HepG2 (cell line): ENCODE measurements around the gene ARSB. TPM values are rescaled to one million over a fixed set of nuclear protein-coding genes. Genes with fewer than 3 reads are reported as not detected.

Experiments
- ATAC-seq: fragments of 200-7000 bp; cut with Tn5 transposase; 3 replicates; pipeline ENCODE4 v1.9.1; 2020; ENCODE audit warnings: mild to moderate bottlenecking, moderate library complexity
- BruUV-seq: library from RNA; stranded (reverse); fragments of 400-500 nt; replicated peaks from 2 replicates; lab custom pipeline; 2021; lab: Mats Ljungman, UMichigan
- CTCF ChIA-PET: fragments of 300-600 bp; formaldehyde crosslinking; extraction: SDS; loops from one replicate; lab custom pipeline; 2021; ENCODE audit warnings: low total read pairs, inconsistent platforms, low intra/inter-chr PET ratio; lab: Yijun Ruan, JAX
- POLR2A ChIA-PET: fragments of 350-600 bp; sonication (Branson Sonifier 250); formaldehyde crosslinking; loops from one replicate; lab custom pipeline; 2020; ENCODE audit warnings: antibody characterized with exemption, inconsistent platforms; lab: Yijun Ruan, JAX
- DNase-seq: peaks from one replicate; pipeline ENCODE4 v3.0.0-alpha.2; 2015; ENCODE audit warnings: low spot score
- FAIRE-seq: peaks from 3 replicates; lab custom pipeline; 2011; peaks lifted over from hg19 to GRCh38; lab: Jason Lieb, UNC
- H2AFZ ChIP-seq: one replicate; pipeline ENCODE4 v1.6.1; 2011; ENCODE audit warnings: low read length, inconsistent platforms
- H3K27ac ChIP-seq: fragments of 300-600 bp; 3 replicates; pipeline ENCODE4 v1.8.0; 2011; ENCODE audit warnings: mixed run types, mild to moderate bottlenecking, mixed read lengths, low read length, inconsistent platforms; ENCODE audit not compliant: insufficient read depth; ENCODE audit errors: extremely low read length
- H3K27me3 ChIP-seq, 2 experiments: fragments of 200-600 bp in 1 of 2; 2 replicates in 1 of 2; 3 replicates in 1 of 2; pipeline versions ENCODE4 v1.6.0 to v1.8.0; 2011; ENCODE audit warnings: low read length in 2 of 2, mild to moderate bottlenecking in 2 of 2, moderate library complexity in 2 of 2, inconsistent platforms in 1 of 2; ENCODE audit not compliant: insufficient read depth in 2 of 2, control insufficient read depth in 1 of 2
- H3K36me3 ChIP-seq, 2 experiments: fragments of 200-600 bp in 1 of 2; replicated peaks in 1 of 2; 2 replicates in 1 of 2; 3 replicates in 1 of 2; pipeline versions ENCODE4 v1.5.1 to v1.8.0; 2011; ENCODE audit warnings: low read length in 2 of 2, inconsistent platforms in 1 of 2; ENCODE audit not compliant: insufficient read depth in 2 of 2, control insufficient read depth in 1 of 2
- H3K4me1 ChIP-seq: 2 replicates; pipeline ENCODE4 v1.5.1; 2012; ENCODE audit warnings: low read length, inconsistent platforms; ENCODE audit not compliant: insufficient read depth
- H3K4me2 ChIP-seq: 2 replicates; pipeline ENCODE4 v1.6.0; 2011; ENCODE audit warnings: low read depth, low read length, inconsistent platforms
- H3K4me3 ChIP-seq, 3 experiments: fragments of 200-600 bp in 1 of 3; sonication (generic), shearing (Covaris generic) in 1 of 3; replicated peaks in 1 of 3; 2 replicates each; pipeline ENCODE4 v1.5.1; 2011 to 2016; ENCODE audit warnings: low read length in 3 of 3, inconsistent platforms in 2 of 3, low read depth in 2 of 3, mild to moderate bottlenecking in 2 of 3, control low read depth in 1 of 3, mixed read lengths in 1 of 3; ENCODE audit not compliant: insufficient read depth in 1 of 3
- H3K79me2 ChIP-seq: one replicate; pipeline ENCODE4 v1.6.1; 2011; ENCODE audit warnings: low read length, inconsistent platforms; ENCODE audit not compliant: insufficient read depth
- H3K9ac ChIP-seq: 2 replicates; pipeline ENCODE4 v1.6.0; 2011; ENCODE audit warnings: mild to moderate bottlenecking, low read depth, low read length, inconsistent platforms; ENCODE audit not compliant: insufficient read depth
- H3K9me3 ChIP-seq: 2 replicates; pipeline ENCODE4 v1.5.1; 2012; ENCODE audit warnings: mild to moderate bottlenecking, low read length
- H4K20me1 ChIP-seq: 2 replicates; pipeline ENCODE4 v1.6.0; 2011; ENCODE audit warnings: inconsistent platforms, mild to moderate bottlenecking, low read length, moderate library complexity; ENCODE audit not compliant: insufficient read depth
- ATF1 ChIP-seq: IDR thresholded peaks from 2 replicates; pipeline ENCODE4 v1.6.1; 2016; ENCODE audit warnings: mild to moderate bottlenecking, control low read depth
- ERF ChIP-seq: IDR thresholded peaks from 2 replicates; pipeline ENCODE4 v1.6.1; 2018; ENCODE audit warnings: missing biosample characterization, missing genetic modification reagents
- HBP1 ChIP-seq: IDR thresholded peaks from 2 replicates; pipeline ENCODE4 v1.6.1; 2016; ENCODE audit warnings: low read depth, control low read depth
- PBX2 ChIP-seq: IDR thresholded peaks from 2 replicates; pipeline ENCODE4 v1.6.1; 2016; ENCODE audit warnings: control low read depth
- RBM22 ChIP-seq: fragments of 200-400 bp; formaldehyde crosslinking; optimal IDR thresholded peaks from 2 replicates; pipeline ENCODE3; 2017; ENCODE audit warnings: mild to moderate bottlenecking, low read length, moderate library complexity
- STAG1 ChIP-seq: sonication (generic); formaldehyde crosslinking; IDR thresholded peaks from 2 replicates; pipeline ENCODE4 v1.4.0; 2020; ENCODE audit warnings: missing genetic modification reagents
- ZNF776 ChIP-seq: sonication (generic); formaldehyde crosslinking; IDR thresholded peaks from 2 replicates; pipeline ENCODE4 v1.4.0; 2020; ENCODE audit warnings: mild to moderate bottlenecking, missing genetic modification reagents
- WGBS: methylation state at CpG from one replicate; pipeline ENCODE4 v1.1.6; 2017; ENCODE audit warnings: low lambda C conversion rate; 5-methylcytosine and 5-hydroxymethylcytosine counted together
- in situ Hi-C: cut with HindIII; loops from 2 replicates; pipeline ENCODE4 v1.10.0; 2017; ENCODE audit warnings: low pct_unique_long_range_greater_than_20kb; ENCODE audit not compliant: extremely low pct_ligation_motif_present
- intact Hi-C: fragments of 100-400 bp; cut with micrococcal nuclease; formaldehyde crosslinking; loops from one replicate; pipeline ENCODE4 v1.10.0; 2022; ENCODE audit not compliant: unreplicated experiment
- polyA plus RNA-seq, 8 experiments: library from polyadenylated mRNA; depleted of rRNA in 3 of 8; stranded (reverse) in 7 of 8; unstranded in 1 of 8; fragments of >200 nt; fragmentation: Illumina TruSeq in 4 of 8; extraction: Trizol in 4 of 8; gene quantifications; 2 replicates each; pipeline versions ENCODE4 v1.2.1 to v1.2.3, GENCODE V29; 2011 to 2016; ENCODE audit warnings: low read depth in 4 of 8, missing spikeins in 1 of 8, mixed read lengths in 1 of 8; ENCODE audit not compliant: insufficient read depth in 1 of 8
- total RNA-seq, 5 experiments: library from RNA; depleted of rRNA; stranded (reverse); fragments of >200 nt; fragmentation: Illumina TruSeq; extraction: Trizol; gene quantifications; 2 replicates each; pipeline ENCODE4 v1.2.3, GENCODE V29; 2016; ENCODE audit warnings: low read depth in 1 of 5

Gene ARSB
- total and polyA plus RNA-seq, 2 of the 13 experiments (the other 11 are each of a cell fraction or from before 2014, with no cell fraction given) = 52.6 to 66.4 TPM

DNA sequence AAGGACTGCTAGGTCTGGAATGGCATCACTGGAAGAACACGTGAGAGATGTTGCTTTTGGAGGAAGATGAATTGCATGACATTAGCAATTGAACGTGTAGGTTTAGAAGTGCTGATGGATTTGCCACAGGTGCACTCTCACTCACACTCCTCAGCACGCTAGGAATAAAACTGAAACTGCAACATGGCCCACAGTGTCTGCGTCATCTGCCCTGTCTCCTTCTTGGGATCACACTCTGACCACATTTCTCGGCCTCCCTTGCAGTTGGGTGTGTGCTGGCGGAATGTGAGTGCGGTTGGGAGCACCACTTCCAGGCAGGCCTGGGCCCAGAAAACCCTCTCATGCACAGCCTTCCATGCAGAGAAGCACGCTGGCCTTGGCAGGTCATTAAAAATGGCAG is 183.7 kb downstream of the ARSB start:
- H3K27ac ChIP-seq = no peak overlapping the region
- ChIA-PET POLR2A (no interaction called here), CTCF (no interaction called here)
- no peak overlapping the region for H3K4me2 ChIP-seq
- no peak for FAIRE-seq
- no peak for DNase-seq
- H3K27me3 ChIP-seq = no peaks in the 10 kb centered on the region
- peaks cover 9 to 19% of the 10 kb centered on the region in 2 experiments; a peak in 4 of 5 replicates for H3K36me3 ChIP-seq
- H2AFZ ChIP-seq = no peak overlapping the region
- H4K20me1 ChIP-seq = no peaks in the 10 kb centered on the region
- no peak overlapping the region for H3K9ac ChIP-seq
- peaks cover 2% of the 10 kb centered on the region for H3K4me1 ChIP-seq
- 98% methylated on average over 7 of the region's 8 CpGs for WGBS
- H3K9me3 ChIP-seq = no peaks in the 10 kb centered on the region
- no peak for TF ChIP-seq ERF (CRISPR knock-in tag)
- TF ChIP-seq RBM22 = peak; percentile 62
- no peak for TF ChIP-seq PBX2
- no peak overlapping the region for H3K4me3 ChIP-seq
- H3K79me2 ChIP-seq = no peaks in the 10 kb centered on the region
- intact Hi-C loops = no loop called here
- no peak for ATAC-seq
- BruUV-seq = no TSS peak
- in situ Hi-C loops = no loop called here

DNA sequence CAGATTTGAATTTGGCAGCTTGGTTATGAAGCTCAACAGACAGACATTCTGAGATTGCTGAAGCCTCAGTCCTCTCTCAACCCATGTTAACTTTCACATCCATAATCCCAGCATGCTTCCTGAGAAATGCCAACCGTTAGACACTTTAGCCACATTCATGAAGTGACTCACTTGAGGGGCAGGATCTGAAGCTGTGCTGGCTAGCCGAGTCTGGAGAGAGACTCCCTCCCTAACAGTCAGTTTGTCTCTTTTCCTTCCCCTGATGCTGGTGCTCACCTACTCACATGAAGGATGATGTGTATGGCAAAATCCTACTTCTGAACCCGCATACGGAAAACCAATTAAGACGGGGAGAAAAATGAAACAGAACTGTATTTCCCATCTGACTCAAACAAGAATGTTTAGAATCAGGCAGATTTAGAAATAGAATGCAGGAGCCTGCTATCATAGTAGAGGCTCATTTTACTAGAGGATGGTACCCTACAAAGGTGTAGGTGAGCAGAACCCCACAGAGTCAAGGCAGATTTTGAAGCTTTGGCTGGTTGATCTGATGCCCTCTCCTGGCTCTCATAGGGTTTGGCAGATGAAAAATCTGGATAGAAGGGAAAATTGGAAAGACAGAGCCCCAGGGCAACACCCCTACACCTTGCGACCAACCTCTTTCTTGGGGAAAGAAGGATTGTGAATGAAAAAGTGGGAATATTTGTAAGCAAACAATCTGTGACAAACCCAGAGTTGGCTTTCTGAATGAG is 185.7 kb downstream of the ARSB start:
- no peak for DNase-seq
- CTCF ChIA-PET = no interaction called here
- no peak for FAIRE-seq
- 97% methylated on average over 6 of the region's 6 CpGs for WGBS
- no peaks in the 10 kb centered on the region for H3K9me3 ChIP-seq
- no peaks in the 10 kb centered on the region for H3K27me3 ChIP-seq
- in situ Hi-C loops = no loop called here
- BruUV-seq = no TSS peak
- POLR2A ChIA-PET = no interaction called here
- no peak overlapping the region for H2AFZ ChIP-seq
- no peak for ATAC-seq
- H4K20me1 ChIP-seq = no peaks in the 10 kb centered on the region; the same call in 1 of the 2 replicates
- H3K36me3 ChIP-seq = peaks cover 5 to 14% of the 10 kb centered on the region in 2 experiments; a peak in 4 of 5 replicates
- H3K27ac ChIP-seq = no peak overlapping the region
- no peak overlapping the region for H3K4me2 ChIP-seq
- no peak for TF ChIP-seq ZNF776 (CRISPR knock-in tag)
- no peak for TF ChIP-seq ATF1 (CRISPR knock-in tag)
- no peak for TF ChIP-seq HBP1 (CRISPR knock-in tag)
- peak; percentile 30 for TF ChIP-seq STAG1 (CRISPR knock-in tag)
- H3K79me2 ChIP-seq = no peaks in the 10 kb centered on the region
- peaks cover 15% of the 10 kb centered on the region for H3K4me1 ChIP-seq
- H3K9ac ChIP-seq = no peak overlapping the region
- H3K4me3 ChIP-seq = no peak overlapping the region
- intact Hi-C loops = no loop called here
